ENCODE data around the gene AGO4. TPM values are rescaled to one million over a fixed set of nuclear protein-coding genes. Genes with fewer than 3 reads are reported as not detected.
"Not testable (repeated sequence)": the region's sequence is repeated elsewhere in the genome, so short reads cannot be mapped to it uniquely, and the experiment has no call there.

AGO4 gene
- total RNA-seq = 5.6 TPM

DNA sequence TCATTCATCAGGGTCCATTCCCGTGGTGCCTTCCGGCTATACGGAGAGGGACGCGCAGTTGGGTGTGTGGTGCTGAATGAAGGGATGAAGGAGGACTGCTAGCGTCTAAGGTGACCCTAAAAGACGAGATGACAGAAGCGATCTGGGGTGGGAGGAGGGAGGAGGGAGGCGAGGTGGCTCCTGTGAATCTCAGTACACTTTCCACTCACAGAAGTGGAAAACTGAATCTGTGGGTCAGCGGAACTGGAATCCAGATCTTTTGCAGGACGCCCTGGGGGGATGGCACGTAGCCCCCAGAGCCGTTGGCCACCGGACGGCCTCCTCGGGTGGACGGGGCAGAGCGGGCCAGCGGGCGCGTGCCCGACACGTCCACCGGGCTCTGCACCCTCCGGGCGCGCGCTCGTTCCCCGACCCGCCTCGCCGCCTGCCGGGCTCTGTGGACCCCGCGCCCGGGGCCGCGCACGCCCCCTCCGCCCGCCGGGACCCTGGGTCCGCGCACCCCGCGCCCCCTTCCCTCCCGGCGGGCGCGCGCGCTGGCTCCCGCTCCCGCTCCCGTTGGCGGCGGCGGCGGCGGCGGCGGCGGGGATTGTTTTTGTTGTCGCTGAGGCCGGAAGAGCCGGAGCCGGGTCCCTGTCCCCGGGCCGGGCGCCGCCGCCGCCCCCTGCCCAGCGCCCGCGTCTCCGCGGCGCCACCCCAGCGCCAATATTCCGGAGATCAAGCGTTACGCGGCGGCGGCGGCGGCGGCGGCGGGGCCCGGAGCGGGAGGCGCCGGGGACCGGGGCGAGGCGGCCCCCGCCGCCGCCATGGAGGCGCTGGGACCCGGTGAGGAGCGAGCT is at the start of gene AGO4:
AGO4 (plus strand) TSS at position 403 of the 836 bp plus-strand sequence; CDS start at position 804, 401 bp downstream.
- peak; percentile 47 for ATAC-seq

DNA sequence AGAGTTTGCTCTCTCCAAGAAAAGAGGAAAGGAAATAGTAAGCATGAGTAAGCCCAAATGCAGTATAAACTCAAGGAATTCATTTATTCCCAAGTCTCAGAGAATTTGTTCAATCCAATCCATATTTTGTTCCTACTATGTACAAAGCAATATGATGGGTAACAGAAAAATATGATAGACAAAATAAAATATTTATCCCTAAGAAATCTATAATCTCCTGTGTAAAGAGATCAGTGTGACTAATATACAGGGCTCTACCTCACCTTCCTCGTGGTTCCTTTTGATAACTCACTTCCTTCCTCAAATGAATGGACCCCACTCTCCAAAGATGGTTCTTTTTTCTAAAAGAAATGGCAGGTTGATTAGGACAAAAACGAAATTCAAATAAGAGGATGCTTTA is 45.7 kb upstream of the AGO4 start:
- ATAC-seq = no peak

DNA sequence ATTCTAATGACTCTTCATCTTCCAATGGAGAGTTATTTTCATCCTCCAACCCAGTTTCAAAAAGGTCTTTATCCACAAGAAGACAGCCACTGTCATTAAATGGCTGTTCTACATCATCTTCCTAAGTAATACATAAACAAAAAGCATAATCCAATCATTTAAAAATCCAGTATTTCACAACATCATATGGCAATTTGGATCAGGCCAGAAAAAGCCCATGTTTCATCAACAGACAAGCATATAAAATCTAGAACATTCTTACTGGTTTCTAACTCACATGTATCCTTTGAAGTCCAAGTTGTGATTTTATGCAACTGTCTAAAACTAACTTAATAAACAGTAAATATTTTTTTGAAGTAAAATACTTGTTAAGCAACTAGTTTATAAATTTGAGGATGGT is 44.6 kb upstream of the AGO4 start:
- no peak for ATAC-seq

DNA sequence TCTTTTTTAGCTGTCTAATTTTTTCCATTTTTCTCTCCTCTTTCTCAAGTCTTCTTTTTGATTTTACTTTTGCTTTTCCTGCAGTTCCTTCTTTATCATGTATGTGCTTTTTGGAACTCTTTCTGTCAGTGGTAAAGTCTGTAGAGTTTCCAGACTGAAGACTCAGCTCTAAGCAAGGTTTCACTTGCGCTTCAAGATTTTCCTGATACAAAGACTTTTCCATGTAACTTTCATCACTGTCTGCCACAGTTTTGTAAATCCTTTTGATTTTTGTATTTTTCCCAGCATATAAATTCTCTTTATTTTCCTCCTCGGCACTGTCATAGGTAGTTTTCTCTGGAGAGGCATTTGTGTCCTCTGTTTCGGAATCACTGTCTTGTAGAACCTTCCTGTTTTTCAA is 43.5 kb upstream of the AGO4 start:
- ATAC-seq = no peak

DNA sequence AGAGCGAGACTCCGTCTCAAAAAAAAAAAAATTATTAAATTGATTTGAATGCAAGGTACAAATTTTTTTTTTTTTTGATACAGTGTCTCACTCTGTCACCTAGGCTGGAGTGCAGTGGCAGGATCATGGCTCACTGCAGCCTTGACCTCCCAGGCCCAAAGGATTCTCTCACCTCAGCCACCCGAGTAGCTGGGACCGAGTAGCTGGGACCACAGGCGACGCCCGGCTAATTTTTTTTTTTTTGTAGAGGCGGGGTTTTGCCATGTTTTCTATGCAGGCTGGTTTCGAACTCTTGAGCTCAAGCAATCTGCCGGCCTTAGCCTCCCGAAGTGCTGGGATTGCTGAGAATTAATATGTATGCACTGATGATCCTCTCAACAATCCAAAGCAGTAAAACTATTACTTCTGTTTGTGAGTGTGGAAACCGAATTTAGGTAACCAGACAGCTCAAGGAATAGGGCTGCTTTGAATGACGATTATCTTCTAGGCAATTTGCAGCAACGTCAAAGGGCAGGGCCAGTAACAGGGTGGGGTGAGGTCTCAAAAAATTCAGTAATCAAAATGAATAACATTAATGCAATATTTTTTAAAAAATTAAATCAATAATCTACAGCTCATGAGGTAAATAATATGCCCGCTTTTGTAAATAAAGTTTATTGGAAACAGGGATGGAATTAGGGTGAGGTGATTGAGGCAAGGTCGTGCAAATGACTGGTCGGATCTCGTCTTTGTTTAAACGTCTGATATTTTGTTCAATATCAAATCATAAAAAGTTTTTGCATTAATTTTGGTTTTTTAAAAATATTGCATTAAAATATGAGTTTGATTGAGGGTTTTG is 39.2 kb upstream of the AGO4 start:
- no peak for ATAC-seq

DNA sequence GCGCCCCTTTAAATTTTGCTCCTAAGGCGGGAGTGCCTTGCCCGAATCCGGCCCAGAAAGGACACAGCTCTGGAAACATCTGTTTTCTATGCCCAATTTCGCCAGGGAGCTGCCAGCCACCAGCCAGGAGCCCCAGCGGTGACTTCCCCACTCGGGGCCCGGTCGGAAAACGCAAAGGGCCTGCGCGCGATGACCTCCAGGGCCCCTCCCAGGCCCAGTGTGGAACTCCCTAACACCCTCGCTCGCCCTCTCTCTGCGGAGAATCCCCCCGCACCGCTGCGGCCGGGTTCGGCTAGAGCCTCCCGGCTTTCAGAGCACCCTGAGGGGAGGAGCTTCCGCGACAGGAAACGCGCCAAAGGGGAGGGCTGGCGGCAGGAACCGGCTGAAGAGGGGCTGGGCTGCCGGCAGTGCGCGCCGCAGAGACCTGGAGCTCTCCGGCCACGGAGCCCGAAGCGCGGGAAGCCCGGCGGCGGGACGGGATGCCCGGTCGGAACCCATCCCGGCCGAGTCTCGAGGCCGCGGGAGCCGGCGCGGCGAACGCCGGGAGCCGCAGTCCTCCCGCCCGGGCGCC is 38.5 kb upstream of the AGO4 start:
- peak; percentile 91 for ATAC-seq

DNA sequence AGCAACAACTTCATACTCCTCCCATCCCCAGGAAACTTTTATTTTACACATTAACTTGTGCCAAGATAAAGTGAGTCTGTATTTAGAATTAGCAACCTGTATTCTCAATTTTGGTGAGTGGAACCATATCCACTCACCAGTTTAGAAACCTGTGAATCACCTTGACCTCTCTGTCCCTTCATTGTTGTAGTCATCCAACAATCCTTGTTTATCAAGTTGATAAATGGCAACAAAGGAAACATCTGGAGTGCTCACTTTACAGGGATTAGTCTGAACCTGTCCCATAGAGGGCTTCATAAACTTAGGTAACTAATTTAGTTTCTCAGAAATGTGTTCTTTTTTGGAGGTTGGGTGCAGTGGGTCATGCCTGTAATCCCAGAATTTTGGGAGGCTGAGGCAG is 34.1 kb upstream of the AGO4 start:
- ATAC-seq = no peak

DNA sequence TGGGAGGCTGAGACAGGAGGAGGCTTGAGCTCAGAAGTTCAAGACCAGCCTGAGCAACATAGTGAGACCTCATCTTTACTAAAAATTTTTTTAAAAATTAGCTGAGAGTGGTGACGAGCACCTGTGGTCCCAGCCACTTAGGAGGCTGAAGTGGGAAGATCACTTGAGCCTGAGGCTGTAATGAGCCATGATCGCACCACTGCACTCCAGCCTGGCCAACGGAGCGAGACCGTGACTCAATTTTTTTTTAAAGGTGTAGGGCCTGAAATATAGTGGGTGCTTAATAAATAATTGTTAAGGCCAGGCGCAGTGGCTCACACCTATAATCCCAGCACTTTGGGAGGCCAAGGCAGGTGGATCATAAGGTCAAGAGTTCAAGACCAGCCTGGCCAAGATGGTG is 31.6 kb upstream of the AGO4 start:
- ATAC-seq = not testable (repeated sequence)

DNA sequence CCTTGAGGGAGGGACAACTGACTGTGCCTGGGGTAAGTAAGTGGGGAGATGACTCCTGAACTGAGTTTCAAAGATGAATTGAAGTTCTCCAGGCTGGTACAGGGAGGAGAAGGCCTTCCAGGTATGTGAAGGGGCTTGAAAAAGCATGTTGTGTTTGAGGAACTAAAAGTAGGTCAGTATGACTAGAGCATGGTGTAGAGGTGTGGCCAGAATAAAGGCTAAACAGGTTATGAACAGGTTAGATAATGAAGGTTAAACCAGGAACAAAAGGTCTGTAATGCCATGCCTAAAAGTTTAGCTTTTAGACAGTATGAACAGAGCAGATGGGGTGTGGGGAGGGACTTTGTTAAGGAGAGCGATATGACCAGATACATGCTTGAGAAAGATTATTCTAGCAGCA is 30.7 kb upstream of the AGO4 start:
- peak; percentile 89 for ATAC-seq

DNA sequence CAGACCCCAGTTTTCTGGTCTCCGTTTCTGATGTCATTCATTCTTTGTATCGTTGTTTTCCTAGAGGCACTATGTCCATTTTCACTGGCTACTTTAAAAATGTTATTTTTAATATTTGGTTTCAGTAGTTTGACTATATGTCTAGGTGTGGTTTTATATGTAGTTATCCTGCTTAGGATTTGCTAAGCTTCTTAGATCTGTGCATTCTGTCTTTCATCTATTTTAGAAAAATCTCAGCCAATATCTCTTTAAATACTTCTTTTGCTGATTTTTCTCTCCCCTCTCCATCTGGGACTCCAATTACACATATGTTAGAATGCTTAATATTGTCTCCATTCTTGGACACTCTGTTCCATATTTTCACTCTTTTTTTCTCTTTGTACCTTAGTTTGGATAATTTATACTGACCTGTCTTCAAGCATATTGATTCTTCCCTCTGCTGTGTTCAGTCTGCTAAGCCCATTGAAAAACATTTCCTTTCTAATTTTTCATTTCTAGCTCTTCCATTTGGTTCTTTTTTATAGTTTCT is 24.7 kb upstream of the AGO4 start:
- no peak for ATAC-seq

DNA sequence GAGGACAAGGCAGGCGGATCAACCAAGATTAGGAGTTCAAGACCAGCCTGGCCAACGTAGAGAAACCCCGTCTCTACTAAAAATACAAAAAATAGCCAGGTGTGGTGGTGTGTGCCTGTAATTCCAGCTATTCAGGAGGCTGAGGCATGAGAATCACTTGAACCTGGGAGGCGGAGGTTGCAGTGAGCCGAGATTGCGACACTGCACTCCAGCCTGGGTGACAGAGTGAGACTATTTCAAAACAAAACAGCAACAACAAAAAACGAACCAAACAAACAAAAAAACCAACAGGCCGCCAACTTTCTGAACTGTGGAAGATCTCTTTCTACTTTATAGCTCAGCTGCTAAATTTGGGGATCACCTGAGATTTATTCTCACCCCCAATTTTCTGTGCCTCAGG is 23.5 kb upstream of the AGO4 start:
- not testable (repeated sequence) for ATAC-seq

DNA sequence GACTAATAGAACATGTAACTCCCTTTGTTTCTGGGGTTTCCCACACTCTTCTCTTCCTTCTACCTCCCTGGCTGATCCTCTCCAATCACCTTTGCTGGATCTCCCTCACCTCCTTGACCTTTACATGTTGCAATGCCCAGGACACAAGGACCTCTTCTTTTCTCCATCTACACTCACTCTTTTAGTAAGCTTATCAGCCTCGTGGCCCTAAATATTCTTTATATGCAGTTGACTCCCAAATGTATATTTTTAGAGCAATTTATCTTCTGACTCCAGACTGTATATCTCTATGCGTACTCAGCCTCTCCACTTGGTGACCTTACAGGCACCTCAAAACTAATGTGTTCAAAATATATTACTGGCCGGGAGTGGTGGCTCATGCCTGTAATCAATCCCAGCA is 19.7 kb upstream of the AGO4 start:
- no peak for ATAC-seq

DNA sequence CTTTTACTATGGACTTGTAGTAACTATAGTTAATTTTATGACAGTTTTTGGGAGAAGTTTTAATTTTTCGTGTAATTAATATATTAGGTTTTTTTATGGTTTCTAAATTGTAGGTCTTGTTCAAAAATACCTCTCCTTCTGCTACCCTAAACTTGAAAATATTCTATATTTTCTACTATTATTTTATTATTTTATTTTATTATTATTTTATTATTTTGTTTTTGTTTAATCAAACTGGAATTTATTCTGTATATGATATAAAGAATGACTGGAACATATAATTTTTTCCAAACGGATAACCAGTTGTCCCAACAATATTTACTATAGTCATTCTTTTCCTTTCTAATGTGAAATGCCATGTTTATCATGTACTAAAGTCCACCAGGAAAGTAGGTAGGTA is 17.1 kb upstream of the AGO4 start:
- ATAC-seq = no peak

DNA sequence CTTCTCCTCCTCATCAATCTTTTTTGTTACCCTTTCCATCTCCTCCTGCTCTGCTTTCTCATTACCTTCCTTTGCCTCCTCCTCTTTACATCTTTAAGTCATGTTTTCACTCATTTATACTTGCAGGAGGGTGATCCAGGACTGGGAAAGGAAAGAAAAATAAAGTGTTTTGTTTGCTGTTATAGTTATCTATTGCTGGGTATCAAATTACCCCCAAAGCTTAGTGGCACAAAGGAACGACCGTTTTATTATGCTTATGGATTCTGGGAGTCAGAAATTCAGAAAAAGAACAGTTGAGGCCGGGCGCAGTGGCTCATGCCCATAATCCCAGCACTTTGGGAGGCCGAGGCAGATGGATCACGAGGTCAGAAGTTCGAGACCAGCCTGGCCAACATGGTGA is 12.5 kb upstream of the AGO4 start:
- ATAC-seq = no peak

DNA sequence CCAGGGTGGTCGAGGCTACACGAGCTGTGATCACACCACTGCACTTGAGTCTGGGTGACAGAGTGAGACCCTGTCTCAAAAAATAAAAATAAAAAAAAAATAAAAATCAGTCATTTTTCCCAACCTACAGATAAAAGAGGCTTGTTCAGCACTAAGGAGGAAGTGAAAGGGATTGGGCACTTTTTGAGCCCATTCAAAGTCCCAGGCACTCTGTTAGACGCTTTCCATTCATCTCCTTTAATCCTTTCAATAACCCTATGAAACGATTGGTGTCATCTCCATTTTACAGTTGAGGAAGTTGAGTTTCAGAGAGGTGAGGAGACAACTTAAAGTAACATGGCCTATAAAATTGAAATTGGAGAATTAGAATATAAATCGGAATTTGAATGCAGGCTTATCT is 10.4 kb upstream of the AGO4 start:
- no peak for ATAC-seq

DNA sequence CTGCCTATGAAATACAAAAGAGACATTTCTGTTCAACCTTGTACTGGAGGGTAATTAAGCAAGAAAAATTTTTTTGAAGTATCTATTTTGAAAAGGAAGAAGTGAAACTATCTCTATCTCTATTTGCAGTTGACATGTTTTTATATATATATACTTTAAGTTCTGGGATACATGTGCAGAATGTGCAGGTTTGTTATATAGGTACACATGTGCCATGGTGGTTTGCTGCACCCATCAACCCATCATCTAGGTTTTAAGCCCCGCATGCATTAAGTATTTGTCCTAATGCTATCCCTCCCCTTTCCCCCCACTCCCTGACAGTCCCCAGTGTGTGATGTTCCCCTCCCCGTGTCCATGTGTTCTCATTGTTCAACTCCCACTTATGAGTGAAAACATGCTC is 9.8 kb upstream of the AGO4 start:
- ATAC-seq = not testable (repeated sequence)

DNA sequence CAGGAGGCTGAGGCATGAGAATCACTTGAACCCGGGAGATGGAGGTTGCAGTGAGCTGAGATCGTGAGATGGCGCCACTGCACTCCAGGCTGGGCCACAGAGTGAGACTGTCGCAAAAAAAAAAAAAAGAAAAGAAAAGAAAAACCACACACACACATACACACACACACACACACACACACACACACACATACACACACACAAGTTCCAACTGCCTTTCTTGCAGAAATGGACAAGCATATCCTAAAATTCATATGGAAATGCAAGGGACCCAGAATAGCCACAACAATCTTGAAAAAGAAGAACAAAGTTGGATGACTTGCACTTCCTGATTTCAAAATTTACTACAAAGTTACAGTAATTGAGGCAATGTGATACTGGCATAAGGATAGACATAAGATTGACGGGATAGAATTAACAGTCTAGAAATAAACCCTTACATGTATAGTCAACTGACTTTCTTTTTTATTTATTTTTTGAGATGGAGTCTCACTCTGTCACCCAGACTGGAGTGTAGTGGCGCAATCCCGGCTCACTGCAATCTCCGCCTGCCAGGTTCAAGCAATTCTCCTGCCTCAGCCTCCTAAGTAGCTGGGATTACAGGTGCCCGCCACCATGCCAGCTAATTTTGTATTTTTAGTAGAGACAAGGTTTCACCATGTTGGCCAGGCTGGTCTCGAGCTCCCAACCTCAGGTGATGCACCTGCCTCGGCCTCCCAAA is 7.5 kb upstream of the AGO4 start:
- ATAC-seq = not testable (repeated sequence)

DNA sequence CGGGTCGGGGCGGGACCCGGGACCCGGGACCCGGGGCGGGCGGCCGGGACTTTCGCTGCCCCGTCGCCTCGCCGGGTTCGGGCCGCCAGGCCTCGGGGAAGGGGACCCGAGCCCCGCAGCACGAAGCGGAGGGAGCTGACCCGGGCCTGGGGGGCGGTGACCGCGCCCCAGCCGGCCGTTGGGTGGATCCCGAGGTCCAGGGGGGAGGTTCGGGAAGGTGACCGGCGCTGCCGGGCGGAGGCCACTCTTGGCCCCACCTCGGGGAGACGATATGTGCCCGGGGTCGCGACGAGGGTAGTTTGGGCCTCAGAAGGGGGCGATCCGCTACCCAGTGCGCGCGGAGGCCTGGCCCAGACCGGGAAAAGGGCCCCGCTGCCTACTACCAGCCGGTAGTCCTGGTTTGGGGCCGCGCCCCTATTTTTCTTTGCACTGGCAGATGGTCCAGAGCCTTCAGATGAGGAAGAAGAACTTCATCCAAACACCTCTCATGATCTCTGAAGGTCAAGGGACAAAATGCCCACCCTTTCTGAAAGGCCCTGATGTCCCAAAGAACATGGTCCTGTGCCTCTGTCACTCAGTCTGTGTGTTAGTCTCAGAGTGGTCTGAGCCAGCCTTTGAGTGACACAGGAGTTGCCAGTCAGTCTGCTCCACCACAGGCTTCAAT is 766 bp downstream of the AGO4 start:
- ATAC-seq = peak; percentile 54

DNA sequence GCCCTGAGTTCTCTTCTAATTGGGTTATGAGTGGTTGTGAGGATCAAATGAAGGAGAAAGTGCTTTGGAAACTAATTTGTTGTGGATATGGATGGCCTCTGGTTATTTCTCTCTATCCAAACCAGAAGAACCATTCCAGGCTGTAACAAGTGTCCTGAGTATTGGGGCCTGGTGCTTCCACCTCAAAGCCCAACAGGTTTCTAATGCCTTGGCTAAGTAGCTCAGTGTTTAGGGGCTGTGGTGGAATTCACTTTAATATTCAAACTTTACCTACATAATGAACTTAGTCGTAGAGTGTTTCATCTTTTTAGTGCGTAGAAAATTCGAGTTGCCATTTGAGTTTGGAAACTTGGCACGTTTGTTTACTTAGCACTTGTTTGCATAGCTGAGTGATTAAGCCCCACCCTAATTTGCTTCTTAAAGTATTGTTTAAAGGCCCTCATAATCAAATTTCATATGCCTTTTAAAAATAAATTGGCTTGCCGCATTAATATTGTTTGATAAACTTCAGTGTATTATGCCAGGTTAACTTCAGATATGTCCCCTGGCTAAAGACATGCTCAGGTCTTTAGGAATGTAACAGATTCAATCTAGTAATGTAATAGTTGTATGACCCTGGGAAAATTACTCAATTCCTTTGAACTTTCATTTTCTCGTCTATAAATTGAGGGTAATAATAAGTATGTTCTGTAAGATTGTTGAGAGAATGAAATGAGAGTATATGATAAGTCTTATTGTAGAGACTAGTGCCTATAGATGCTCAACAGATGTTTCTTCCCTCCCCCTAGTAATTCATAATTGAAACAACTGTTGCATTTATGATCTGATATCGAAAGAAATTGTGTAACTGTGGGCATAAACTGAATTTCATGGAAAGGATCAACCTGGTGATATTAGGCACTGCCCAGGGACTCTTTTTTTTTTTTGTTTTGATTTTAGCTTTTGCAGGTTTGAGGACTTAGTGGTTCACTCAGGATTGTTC is 1.6 kb downstream of the AGO4 start:
- ATAC-seq = no peak

DNA sequence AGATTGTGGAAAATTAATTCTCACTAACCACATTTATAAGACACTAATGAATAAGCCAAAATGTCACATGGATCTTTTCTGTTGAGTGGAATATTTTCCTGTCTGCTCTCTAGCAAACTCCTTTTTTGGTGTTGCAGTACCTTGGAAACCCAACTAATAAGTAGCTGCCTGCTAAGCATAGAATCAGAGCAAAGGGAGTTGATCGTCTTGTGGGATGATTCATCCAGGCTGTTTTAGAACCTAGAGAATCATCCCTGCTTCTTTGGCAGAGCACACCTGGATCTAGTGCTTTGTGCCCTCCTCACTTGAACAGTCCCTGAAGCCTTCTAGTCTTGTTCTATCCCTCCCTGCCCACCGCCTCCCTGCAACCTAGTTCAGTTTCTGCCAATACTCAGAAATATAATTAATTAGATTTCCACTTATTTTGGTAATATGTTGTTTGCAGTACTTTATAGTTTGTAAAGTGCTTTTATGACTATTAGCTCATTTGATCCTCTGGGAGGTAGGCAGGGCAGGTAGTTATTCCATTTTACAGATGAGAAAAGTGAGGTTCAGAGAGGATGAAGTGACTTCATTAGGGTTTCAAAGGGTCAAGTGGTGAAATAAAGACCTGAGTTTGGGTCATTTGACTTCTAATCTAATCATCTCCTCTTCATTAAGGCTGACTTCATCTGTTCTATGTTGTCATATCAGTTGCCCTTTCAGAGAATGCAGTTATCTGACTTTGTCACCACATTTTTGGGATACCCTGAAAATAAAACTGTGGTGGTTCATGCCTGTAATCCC is 2.5 kb downstream of the AGO4 start:
- ATAC-seq = peak; percentile 68
